K562 (cell line): ENCODE results near the gene MCM6. TPM values are rescaled to one million over a fixed set of nuclear protein-coding genes. Genes with fewer than 3 reads are reported as not detected.
A peak's percentile ranks its signal among the peaks of the same experiment; 100 is the strongest.

ENCODE experiments used
- ATAC-seq: fragments of 200-7000 bp; cut with Tn5 transposase; 3 replicates; pipeline ENCODE4 v1.9.1; 2020; ENCODE audit warnings: moderate library complexity
- BruUV-seq: library from RNA; stranded (reverse); fragments of 400-500 nt; replicated peaks from 2 replicates; lab custom pipeline; 2021; lab: Mats Ljungman, UMichigan
- CTCF ChIA-PET: fragments of 300-600 bp; formaldehyde crosslinking; extraction: SDS; loops from one replicate; lab custom pipeline; 2021; ENCODE audit warnings: low intra/inter-chr PET ratio; lab: Yijun Ruan, JAX
- POLR2A ChIA-PET: fragments of 300-600, 350-650 bp; sonication (Branson Sonifier 250); formaldehyde crosslinking; extraction: SDS; loops from one replicate; lab custom pipeline; 2021; ENCODE audit warnings: antibody characterized with exemption, inconsistent platforms; lab: Yijun Ruan, JAX
- DNase-seq, 4 experiments: peaks; one replicate each; pipeline versions ENCODE4 v3.0.0 to v3.0.0-alpha.2; 2011 to 2018; ENCODE audit warnings: low spot score in 3 of 4, mixed read lengths in 3 of 4; ENCODE audit errors: extremely low read depth in 1 of 4
- FAIRE-seq: peaks from 2 replicates; lab custom pipeline; 2011; peaks lifted over from hg19 to GRCh38; lab: Jason Lieb, UNC
- H2AFZ ChIP-seq: 2 replicates; pipeline ENCODE4 v1.6.0; 2011; ENCODE audit warnings: low read depth, low read length, control low read depth, inconsistent platforms
- H3K27ac ChIP-seq: fragments of 200-600 bp; 3 replicates; pipeline ENCODE4 v1.8.0; 2011; ENCODE audit warnings: low read depth, mild to moderate bottlenecking, control low read depth, inconsistent platforms, low read length, moderate library complexity, mixed read lengths; ENCODE audit errors: extremely low read depth
- H3K27me3 ChIP-seq, 2 experiments: fragments of 300-600 bp in 1 of 2; 2 replicates in 1 of 2; 3 replicates in 1 of 2; pipeline versions ENCODE4 v1.6.0 to v1.8.0; 2011; ENCODE audit warnings: inconsistent platforms in 2 of 2, low read length in 2 of 2, mild to moderate bottlenecking in 1 of 2, mixed read lengths in 1 of 2, moderate library complexity in 1 of 2; ENCODE audit not compliant: control insufficient read depth in 2 of 2, insufficient read depth in 2 of 2
- H3K36me3 ChIP-seq: fragments of 300-600 bp; 3 replicates; pipeline ENCODE4 v1.8.0; 2011; ENCODE audit warnings: mild to moderate bottlenecking, low read length, inconsistent platforms; ENCODE audit not compliant: control insufficient read depth, insufficient read depth
- H3K4me1 ChIP-seq, 2 experiments: fragments of 200-600 bp in 1 of 2; replicated peaks in 1 of 2; 2 replicates in 1 of 2; 3 replicates in 1 of 2; pipeline versions ENCODE4 v1.5.1 to v1.8.0; 2011; ENCODE audit warnings: inconsistent platforms in 2 of 2, low read length in 2 of 2, mild to moderate bottlenecking in 1 of 2, mixed read lengths in 1 of 2, moderate library complexity in 1 of 2; ENCODE audit not compliant: control insufficient read depth in 2 of 2, insufficient read depth in 2 of 2
- H3K4me2 ChIP-seq: 2 replicates; pipeline ENCODE4 v1.6.1; 2011; ENCODE audit warnings: low read length, control low read depth, inconsistent platforms, mixed read lengths; ENCODE audit not compliant: insufficient read depth
- H3K4me3 ChIP-seq: fragments of 200-600 bp; sonication (generic), shearing (Covaris generic); 2 replicates; pipeline ENCODE4 v1.5.1; 2016; ENCODE audit warnings: control low read depth, inconsistent platforms
- H3K79me2 ChIP-seq: fragments of 200-600 bp; 3 replicates; pipeline ENCODE4 v1.8.0; 2011; ENCODE audit warnings: low read length, inconsistent platforms; ENCODE audit not compliant: control insufficient read depth, insufficient read depth
- H3K9ac ChIP-seq, 2 experiments: 2 replicates each; pipeline versions ENCODE4 v1.6.0 to v1.6.1; 2011; ENCODE audit warnings: low read depth in 2 of 2, low read length in 2 of 2, control low read depth in 1 of 2, inconsistent platforms in 1 of 2, mild to moderate bottlenecking in 1 of 2, mixed read lengths in 1 of 2; ENCODE audit not compliant: insufficient read depth in 1 of 2
- H3K9me1 ChIP-seq: one replicate; pipeline ENCODE4 v1.6.0; 2011; ENCODE audit warnings: inconsistent platforms, mild to moderate bottlenecking, low read length, moderate library complexity; ENCODE audit not compliant: control insufficient read depth, insufficient read depth
- H3K9me3 ChIP-seq: replicated peaks from 2 replicates; pipeline ENCODE4 v1.5.1; 2011; ENCODE audit warnings: low read depth, low read length, inconsistent platforms; ENCODE audit not compliant: control insufficient read depth, insufficient read depth
- H4K20me1 ChIP-seq: replicated peaks from 2 replicates; pipeline ENCODE4 v1.6.1; 2011; ENCODE audit warnings: low read length, inconsistent platforms, mixed read lengths; ENCODE audit not compliant: control insufficient read depth, insufficient read depth
- ATF3 ChIP-seq, 2 experiments: fragments of 450-650 bp in 1 of 2; sonication (generic) in 1 of 2; formaldehyde crosslinking in 1 of 2; IDR thresholded peaks in 1 of 2; conservative IDR thresholded peaks in 1 of 2; 2 replicates each; pipeline versions ENCODE4 v1.6.1 to v1.8.1; 2016 to 2023; ENCODE audit warnings: mild to moderate bottlenecking in 2 of 2, moderate library complexity in 2 of 2, inconsistent platforms in 1 of 2, missing genetic modification reagents in 1 of 2
- CEBPB ChIP-seq: fragments of 450-650 bp; IDR thresholded peaks from 2 replicates; pipeline ENCODE4 v1.6.1; 2016; ENCODE audit warnings: missing genetic modification characterization, missing compliant biosample characterization
- ELF4 ChIP-seq: fragments of 450-650 bp; formaldehyde crosslinking; IDR thresholded peaks from 2 replicates; pipeline ENCODE4 v1.4.0; 2022; ENCODE audit warnings: missing genetic modification characterization
- HMBOX1 ChIP-seq: sonication (generic); IDR thresholded peaks from 2 replicates; pipeline ENCODE4 v1.6.1; 2016
- HMGXB4 ChIP-seq: sonication (generic); formaldehyde crosslinking; IDR thresholded peaks from 2 replicates; pipeline ENCODE4 v1.8.1; 2023; ENCODE audit warnings: mild to moderate bottlenecking, missing genetic modification reagents
- MEIS2 ChIP-seq: fragments of 450-650 bp; IDR thresholded peaks from 2 replicates; pipeline ENCODE4 v1.6.1; 2014; ENCODE audit warnings: mild to moderate bottlenecking; ENCODE audit not compliant: partially characterized antibody
- PKNOX1 ChIP-seq: fragments of 450-650 bp; IDR thresholded peaks from 2 replicates; pipeline ENCODE4 v1.6.1; 2016
- POLR2B ChIP-seq: fragments of 450-650 bp; IDR thresholded peaks from 2 replicates; pipeline ENCODE4 v1.6.1; 2018; ENCODE audit warnings: low read depth; ENCODE audit not compliant: partially characterized antibody
- PPARD ChIP-seq: fragments of 250-450 bp; sonication (Bioruptor Pico); IDR thresholded peaks from 2 replicates; pipeline ENCODE4 v1.8.0; 2022; ENCODE audit warnings: inconsistent platforms, mild to moderate bottlenecking, moderate library complexity
- ZNF239 ChIP-seq: fragments of 250-450 bp; sonication (Bioruptor Pico); IDR thresholded peaks from 2 replicates; pipeline ENCODE4 v1.4.0; 2020; ENCODE audit warnings: mild to moderate bottlenecking
- WGBS: fragments of 100-300 bp; shearing (Covaris generic); methylation state at CpG from one replicate; pipeline ENCODE4 v1.1.6; 2016; ENCODE audit warnings: low coverage, mixed read lengths; ENCODE audit not compliant: insufficient coverage; ENCODE audit errors: missing lambda C conversion rate; 5-methylcytosine and 5-hydroxymethylcytosine counted together
- in situ Hi-C: fragments of 300-500 bp; cut with MboI; formaldehyde crosslinking; loops from 4 replicates; pipeline ENCODE4 v1.15.0; 2018; ENCODE audit warnings: inconsistent platforms, mixed read lengths
- intact Hi-C: fragments of 100-400 bp; cut with micrococcal nuclease; formaldehyde crosslinking; loops from 2 replicates; pipeline ENCODE4 v1.14.2; 2022
- polyA plus RNA-seq, 8 experiments: library from polyadenylated mRNA; depleted of rRNA in 4 of 8; stranded (reverse) in 5 of 8; unstranded in 3 of 8; fragments of >200 nt; fragmentation: Nextera tagmentation in 2 of 8; fragmentation: Illumina TruSeq in 1 of 8; extraction: Ambion mirVana in 2 of 8; extraction: Trizol in 1 of 8; gene quantifications; 2 replicates each; pipeline versions ENCODE4 v1.2.1 to v1.2.3, GENCODE V29; 2011 to 2014; ENCODE audit warnings: inconsistent platforms in 1 of 8, missing spikeins in 1 of 8
- total RNA-seq, 7 experiments: library from RNA; depleted of rRNA in 6 of 7; stranded (reverse); fragments of >200 nt in 6 of 7; fragmentation: Illumina TruSeq in 2 of 7; extraction: Trizol in 2 of 7; gene quantifications; 2 replicates each; pipeline versions ENCODE4 v1.2.1 to v1.2.3, GENCODE V29; 2011 to 2021; ENCODE audit warnings: low replicate concordance in 1 of 7

The MCM6 gene
- total and polyA plus RNA-seq, 9 of the 15 experiments (the other 6 are each of a cell fraction or from before 2014, with no cell fraction given), result 42.6 to 133 (median 82.4) TPM

DNA sequence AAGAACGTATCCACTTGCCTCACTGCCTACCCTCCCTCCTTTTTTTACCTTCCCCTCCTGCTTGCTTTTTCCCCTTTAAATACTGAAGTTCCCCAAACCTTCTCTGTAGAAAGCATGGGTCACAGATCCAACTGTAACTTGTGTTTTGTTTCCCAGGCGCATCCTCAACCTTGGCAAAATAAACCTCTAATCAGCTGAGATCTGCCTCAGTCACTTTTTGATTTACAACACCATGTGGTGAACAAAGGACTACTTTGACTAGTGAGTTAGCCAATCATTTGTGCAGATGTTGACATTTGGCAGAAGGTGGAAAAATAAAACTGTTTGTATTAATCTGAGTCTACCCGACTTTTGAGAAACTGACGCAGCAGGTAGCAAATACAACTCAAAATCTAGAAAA lies 23.3 kb upstream of the MCM6 start (continued):
- TF ChIP-seq HMGXB4 (CRISPR knock-in tag) (no peak), PKNOX1 (peak; percentile 88), MEIS2 (peak; percentile 93), ZNF239 (no peak), HMBOX1 (peak; percentile 35; the same call in 1 of the 2 replicates), CEBPB (tag) (peak; percentile 41; the same call in 1 of the 2 replicates)

DNA sequence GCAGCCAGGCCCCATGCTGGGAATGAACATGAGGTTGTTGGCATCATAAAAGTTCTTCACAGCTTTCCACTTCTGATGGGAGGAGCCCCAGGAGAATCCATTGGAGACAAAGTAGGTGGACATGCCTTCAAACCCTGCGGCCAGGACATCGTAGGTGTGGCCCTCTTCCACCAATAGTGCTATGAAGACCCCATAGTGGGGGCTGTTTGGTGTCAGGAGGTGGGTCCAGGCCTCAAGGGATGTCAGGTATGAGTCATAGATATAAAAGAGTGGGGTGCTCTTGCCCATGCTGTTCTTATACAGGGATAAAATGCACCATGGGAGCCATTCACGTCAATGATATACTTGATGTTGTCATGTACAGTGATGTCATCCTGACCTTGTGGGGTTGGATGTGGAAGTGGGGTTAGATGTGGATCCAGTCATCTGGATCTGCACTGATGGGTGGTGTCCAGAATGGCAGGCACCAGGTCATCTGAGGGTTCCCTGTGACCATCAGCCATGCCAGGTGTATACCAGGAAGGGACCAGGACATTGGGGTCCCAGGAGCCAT lies 22.1 kb upstream of the MCM6 start:
- Histone ChIP-seq H2AFZ (no peak overlapping the region), H4K20me1 (no peaks in the 10 kb centered on the region), H3K4me3 (no peak overlapping the region), H3K9me3 (no peaks in the 10 kb centered on the region), H3K9ac (no peak overlapping the region), H3K36me3 (no peaks in the 10 kb centered on the region), H3K4me1 (peaks cover 5 to 17% of the 10 kb centered on the region in 2 experiments; a peak in 4 of 5 replicates), H3K27ac (no peak overlapping the region), H3K27me3 (no peaks in the 10 kb centered on the region), H3K9me1 (no peaks in the 10 kb centered on the region), H3K4me2 (no peak overlapping the region), H3K79me2 (no peaks in the 10 kb centered on the region)
- 71% methylated on average over 3 of the region's 3 CpGs for WGBS
- in situ Hi-C loops, result no loop called here
- CTCF ChIA-PET, result no interaction called here
- no TSS peak for BruUV-seq
- intact Hi-C loops, result no loop called here
- ATAC-seq (no peak; the same call in 2 of the 3 replicates), FAIRE-seq (no peak), DNase-seq (no peak)
- POLR2A ChIA-PET, result no interaction called here
- TF ChIP-seq ATF3 (IDR thresholded peaks at IDR 0.05) (peak; percentile 57), ATF3 (CRISPR knock-in tag; conservative IDR thresholded peaks at IDR 0.05) (no peak), PPARD (no peak), ELF4 (CRISPR knock-in tag) (no peak), POLR2B (no peak)
